K562 (cell line): ENCODE data around the gene SNRNP70. TPM values are rescaled to one million over a fixed set of nuclear protein-coding genes. Genes with fewer than 3 reads are reported as not detected.

Experiments
- BRD4 ChIP-seq: fragments of 200-600 bp; sonication (generic); IDR thresholded peaks from 2 replicates; pipeline ENCODE4 v1.6.1; 2017; ENCODE audit warnings: inconsistent platforms
- DPF2 ChIP-seq: fragments of 450-650 bp; IDR thresholded peaks from 2 replicates; pipeline ENCODE4 v1.6.1; 2016
- ETV5 ChIP-seq: sonication (generic); formaldehyde crosslinking; IDR thresholded peaks from 2 replicates; pipeline ENCODE4 v1.4.0; 2020; ENCODE audit warnings: low read depth, mild to moderate bottlenecking, missing genetic modification reagents
- FOSL1 ChIP-seq: fragments of 200-800 bp; sonication (Bioruptor generic); conservative IDR thresholded peaks from 2 replicates; pipeline ENCODE4 v1.6.1; 2016; ENCODE audit warnings: missing genetic modification characterization, missing compliant biosample characterization
- FOXA3 ChIP-seq, 2 experiments: fragments of 450-650 bp in 1 of 2; sonication (generic) in 1 of 2; formaldehyde crosslinking; IDR thresholded peaks in 1 of 2; conservative IDR thresholded peaks in 1 of 2; 2 replicates each; pipeline versions ENCODE4 v1.4.0 to v1.8.0; 2020 to 2022; ENCODE audit warnings: mild to moderate bottlenecking in 2 of 2, missing genetic modification reagents in 1 of 2
- FOXP1 ChIP-seq: sonication (generic); formaldehyde crosslinking; IDR thresholded peaks from 2 replicates; pipeline ENCODE4 v1.8.0; 2022; ENCODE audit warnings: mild to moderate bottlenecking, missing genetic modification reagents
- HDAC6 ChIP-seq: IDR thresholded peaks from 2 replicates; pipeline ENCODE4 v1.6.1; 2012; ENCODE audit warnings: low read depth, mild to moderate bottlenecking, control low read depth, inconsistent platforms, low read length, moderate library complexity
- KLF1 ChIP-seq: fragments of 450-650 bp; IDR thresholded peaks from 2 replicates; pipeline ENCODE4 v1.6.1; 2016; ENCODE audit warnings: missing genetic modification characterization, missing compliant biosample characterization
- L3MBTL2 ChIP-seq: fragments of 450-650 bp; IDR thresholded peaks from 2 replicates; pipeline ENCODE4 v1.6.1; 2016; ENCODE audit warnings: mild to moderate bottlenecking, moderate library complexity
- NCOA2 ChIP-seq, 2 experiments: fragments of 450-650 bp; IDR thresholded peaks; 2 replicates each; pipeline ENCODE4 v1.6.1; 2018; ENCODE audit warnings: mild to moderate bottlenecking in 2 of 2, moderate library complexity in 1 of 2; ENCODE audit not compliant: partially characterized antibody in 2 of 2
- RFX7 ChIP-seq: fragments of 250-450 bp; sonication (Bioruptor Pico); IDR thresholded peaks from 2 replicates; pipeline ENCODE4 v1.5.1; 2021; ENCODE audit warnings: mild to moderate bottlenecking
- TCF3 ChIP-seq: sonication (generic); formaldehyde crosslinking; IDR thresholded peaks from 2 replicates; pipeline ENCODE4 v1.4.0; 2020; ENCODE audit warnings: mild to moderate bottlenecking, missing genetic modification reagents
- TEAD1 ChIP-seq, 2 experiments: fragments of 450-650 bp in 1 of 2; sonication (generic) in 1 of 2; formaldehyde crosslinking; IDR thresholded peaks; 2 replicates each; pipeline versions ENCODE4 v1.4.0 to v1.8.0; 2020 to 2022; ENCODE audit warnings: mild to moderate bottlenecking in 2 of 2, missing genetic modification reagents in 1 of 2
- ZNF134 ChIP-seq: fragments of 250-450 bp; sonication (Bioruptor Pico); conservative IDR thresholded peaks from 2 replicates; pipeline ENCODE4 v1.4.0; 2020
- polyA plus RNA-seq, 8 experiments: library from polyadenylated mRNA; depleted of rRNA in 4 of 8; stranded (reverse) in 5 of 8; unstranded in 3 of 8; fragments of >200 nt; fragmentation: Nextera tagmentation in 2 of 8; fragmentation: Illumina TruSeq in 1 of 8; extraction: Ambion mirVana in 2 of 8; extraction: Trizol in 1 of 8; gene quantifications; 2 replicates each; pipeline versions ENCODE4 v1.2.1 to v1.2.3, GENCODE V29; 2011 to 2014; ENCODE audit warnings: inconsistent platforms in 1 of 8, missing spikeins in 1 of 8
- total RNA-seq, 7 experiments: library from RNA; depleted of rRNA in 6 of 7; stranded (reverse); fragments of >200 nt in 6 of 7; fragmentation: Illumina TruSeq in 2 of 7; extraction: Trizol in 2 of 7; gene quantifications; 2 replicates each; pipeline versions ENCODE4 v1.2.1 to v1.2.3, GENCODE V29; 2011 to 2021; ENCODE audit warnings: low replicate concordance in 1 of 7
- TF ChIP-seq, protein P1 (sequence below): sonication (generic); formaldehyde crosslinking; IDR thresholded peaks from 2 replicates; pipeline ENCODE4 v1.8.0; 2023; ENCODE audit warnings: mild to moderate bottlenecking, missing genetic modification reagents
- TF ChIP-seq, protein P2 (sequence below): fragments of 450-650 bp; IDR thresholded peaks from 2 replicates; pipeline ENCODE4 v1.6.1; 2014; ENCODE audit warnings: low read depth, mild to moderate bottlenecking, moderate library complexity, borderline replicate concordance
- TF ChIP-seq, protein P3 (sequence below): fragments of 250-450 bp; sonication (Bioruptor Pico); IDR thresholded peaks from 2 replicates; pipeline ENCODE4 v1.5.0; 2021; ENCODE audit warnings: mild to moderate bottlenecking, borderline replicate concordance
- TF ChIP-seq, protein P4 (sequence below): sonication (generic); formaldehyde crosslinking; IDR thresholded peaks from 2 replicates; pipeline ENCODE4 v1.8.0; 2022; ENCODE audit warnings: mild to moderate bottlenecking, missing genetic modification reagents

Gene SNRNP70
- total and polyA plus RNA-seq, 9 of the 15 experiments (the other 6 are each of a cell fraction or from before 2014, with no cell fraction given) = 2.8 to 496 (median 136) TPM

DNA sequence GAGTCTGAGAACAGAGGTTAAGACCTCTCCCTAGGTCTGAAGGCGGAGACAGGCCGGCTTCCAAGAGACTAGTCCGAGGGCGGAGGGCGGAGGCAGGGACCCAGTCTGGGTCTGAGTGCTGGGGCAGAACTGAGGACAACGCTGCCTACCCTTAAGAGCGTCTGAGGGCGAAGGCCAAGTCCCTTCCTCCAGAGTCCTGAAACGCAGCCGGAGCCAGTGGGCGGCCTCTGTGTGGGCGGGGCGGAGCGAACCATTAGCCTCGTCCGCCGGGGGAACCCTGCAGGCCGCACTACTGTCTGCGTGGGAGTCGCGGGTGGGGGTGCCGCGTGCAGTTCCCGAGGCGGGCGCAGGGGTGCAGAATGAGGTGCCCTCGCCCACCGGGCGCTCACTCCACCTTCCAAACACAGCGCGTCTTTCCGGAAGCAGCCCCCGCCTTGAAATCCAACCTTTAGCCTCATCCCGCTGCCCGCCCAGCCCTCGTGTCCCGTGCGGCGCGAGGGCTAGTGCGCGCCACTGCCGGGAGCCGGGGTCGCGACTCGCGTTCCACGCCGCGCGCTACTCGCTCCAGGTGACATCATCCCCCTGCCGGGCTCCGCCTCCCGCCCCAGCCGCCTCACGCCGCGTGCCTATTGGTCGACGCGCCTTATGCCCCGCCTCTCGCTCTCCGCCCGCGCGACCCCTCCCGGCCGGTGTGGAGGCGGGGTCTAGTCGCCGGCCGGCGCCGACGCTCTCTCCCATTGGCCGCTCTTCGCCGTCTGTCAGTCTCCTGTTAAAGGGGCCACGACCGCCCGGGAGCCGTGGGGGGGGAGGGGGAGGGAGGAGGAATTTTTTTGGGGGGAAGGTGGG, 33.5 kb downstream of the SNRNP70 start, which contains the start of gene C19orf73 (continued):
- TF ChIP-seq, protein P1, sequence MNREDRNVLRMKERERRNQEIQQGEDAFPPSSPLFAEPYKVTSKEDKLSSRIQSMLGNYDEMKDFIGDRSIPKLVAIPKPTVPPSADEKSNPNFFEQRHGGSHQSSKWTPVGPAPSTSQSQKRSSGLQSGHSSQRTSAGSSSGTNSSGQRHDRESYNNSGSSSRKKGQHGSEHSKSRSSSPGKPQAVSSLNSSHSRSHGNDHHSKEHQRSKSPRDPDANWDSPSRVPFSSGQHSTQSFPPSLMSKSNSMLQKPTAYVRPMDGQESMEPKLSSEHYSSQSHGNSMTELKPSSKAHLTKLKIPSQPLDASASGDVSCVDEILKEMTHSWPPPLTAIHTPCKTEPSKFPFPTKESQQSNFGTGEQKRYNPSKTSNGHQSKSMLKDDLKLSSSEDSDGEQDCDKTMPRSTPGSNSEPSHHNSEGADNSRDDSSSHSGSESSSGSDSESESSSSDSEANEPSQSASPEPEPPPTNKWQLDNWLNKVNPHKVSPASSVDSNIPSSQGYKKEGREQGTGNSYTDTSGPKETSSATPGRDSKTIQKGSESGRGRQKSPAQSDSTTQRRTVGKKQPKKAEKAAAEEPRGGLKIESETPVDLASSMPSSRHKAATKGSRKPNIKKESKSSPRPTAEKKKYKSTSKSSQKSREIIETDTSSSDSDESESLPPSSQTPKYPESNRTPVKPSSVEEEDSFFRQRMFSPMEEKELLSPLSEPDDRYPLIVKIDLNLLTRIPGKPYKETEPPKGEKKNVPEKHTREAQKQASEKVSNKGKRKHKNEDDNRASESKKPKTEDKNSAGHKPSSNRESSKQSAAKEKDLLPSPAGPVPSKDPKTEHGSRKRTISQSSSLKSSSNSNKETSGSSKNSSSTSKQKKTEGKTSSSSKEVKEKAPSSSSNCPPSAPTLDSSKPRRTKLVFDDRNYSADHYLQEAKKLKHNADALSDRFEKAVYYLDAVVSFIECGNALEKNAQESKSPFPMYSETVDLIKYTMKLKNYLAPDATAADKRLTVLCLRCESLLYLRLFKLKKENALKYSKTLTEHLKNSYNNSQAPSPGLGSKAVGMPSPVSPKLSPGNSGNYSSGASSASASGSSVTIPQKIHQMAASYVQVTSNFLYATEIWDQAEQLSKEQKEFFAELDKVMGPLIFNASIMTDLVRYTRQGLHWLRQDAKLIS (CRISPR knock-in tag) = peak; percentile 97
- TF ChIP-seq, protein P2, sequence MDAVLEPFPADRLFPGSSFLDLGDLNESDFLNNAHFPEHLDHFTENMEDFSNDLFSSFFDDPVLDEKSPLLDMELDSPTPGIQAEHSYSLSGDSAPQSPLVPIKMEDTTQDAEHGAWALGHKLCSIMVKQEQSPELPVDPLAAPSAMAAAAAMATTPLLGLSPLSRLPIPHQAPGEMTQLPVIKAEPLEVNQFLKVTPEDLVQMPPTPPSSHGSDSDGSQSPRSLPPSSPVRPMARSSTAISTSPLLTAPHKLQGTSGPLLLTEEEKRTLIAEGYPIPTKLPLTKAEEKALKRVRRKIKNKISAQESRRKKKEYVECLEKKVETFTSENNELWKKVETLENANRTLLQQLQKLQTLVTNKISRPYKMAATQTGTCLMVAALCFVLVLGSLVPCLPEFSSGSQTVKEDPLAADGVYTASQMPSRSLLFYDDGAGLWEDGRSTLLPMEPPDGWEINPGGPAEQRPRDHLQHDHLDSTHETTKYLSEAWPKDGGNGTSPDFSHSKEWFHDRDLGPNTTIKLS = peak; percentile 78
- TF ChIP-seq HDAC6 (no peak), ZNF134 (CRISPR knock-in tag) (0 out of 2 replicates have a peak, but pooled peaks have one; percentile 32), RFX7 (CRISPR knock-in tag) (no peak), TEAD1 (CRISPR knock-in tag; IDR thresholded peaks at IDR 0.05) (peak; percentile 42 to 78; a peak in 2 of 4 replicates), FOXA3 (CRISPR knock-in tag; conservative IDR thresholded peaks at IDR 0.05 in 1 of 2, IDR thresholded peaks at IDR 0.05 in 1 of 2) (no peak), FOSL1 (tag) (peak; percentile 49), TCF3 (0 out of 2 replicates have a peak, but pooled peaks have one; percentile 22), KLF1 (peak; percentile 94), DPF2 (peak; percentile 70), FOXP1 (CRISPR knock-in tag) (no peak), L3MBTL2 (peak; percentile 100), ETV5 (peak; percentile 88), NCOA2 (IDR thresholded peaks at IDR 0.05; ENCODE audit: partially characterized antibody in 2 of 2) (no peak), BRD4 (peak; percentile 38; the same call in 1 of the 2 replicates)
- TF ChIP-seq, protein P3, sequence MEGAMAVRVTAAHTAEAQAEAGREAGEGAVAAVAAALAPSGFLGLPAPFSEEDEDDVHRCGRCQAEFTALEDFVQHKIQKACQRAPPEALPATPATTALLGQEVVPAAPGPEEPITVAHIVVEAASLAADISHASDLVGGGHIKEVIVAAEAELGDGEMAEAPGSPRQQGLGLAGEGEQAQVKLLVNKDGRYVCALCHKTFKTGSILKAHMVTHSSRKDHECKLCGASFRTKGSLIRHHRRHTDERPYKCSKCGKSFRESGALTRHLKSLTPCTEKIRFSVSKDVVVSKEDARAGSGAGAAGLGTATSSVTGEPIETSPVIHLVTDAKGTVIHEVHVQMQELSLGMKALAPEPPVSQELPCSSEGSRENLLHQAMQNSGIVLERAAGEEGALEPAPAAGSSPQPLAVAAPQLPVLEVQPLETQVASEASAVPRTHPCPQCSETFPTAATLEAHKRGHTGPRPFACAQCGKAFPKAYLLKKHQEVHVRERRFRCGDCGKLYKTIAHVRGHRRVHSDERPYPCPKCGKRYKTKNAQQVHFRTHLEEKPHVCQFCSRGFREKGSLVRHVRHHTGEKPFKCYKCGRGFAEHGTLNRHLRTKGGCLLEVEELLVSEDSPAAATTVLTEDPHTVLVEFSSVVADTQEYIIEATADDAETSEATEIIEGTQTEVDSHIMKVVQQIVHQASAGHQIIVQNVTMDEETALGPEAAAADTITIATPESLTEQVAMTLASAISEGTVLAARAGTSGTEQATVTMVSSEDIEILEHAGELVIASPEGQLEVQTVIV (CRISPR knock-in tag) = no peak
- TF ChIP-seq, protein P4, sequence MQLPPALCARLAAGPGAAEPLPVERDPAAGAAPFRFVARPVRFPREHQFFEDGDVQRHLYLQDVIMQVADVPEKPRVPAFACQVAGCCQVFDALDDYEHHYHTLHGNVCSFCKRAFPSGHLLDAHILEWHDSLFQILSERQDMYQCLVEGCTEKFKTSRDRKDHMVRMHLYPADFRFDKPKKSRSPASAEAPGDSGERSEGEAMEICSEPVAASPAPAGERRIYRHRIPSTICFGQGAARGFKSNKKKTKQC (CRISPR knock-in tag) = peak; percentile 48
